Esophagus squamous epithelium (tissue), 4 donors: ENCODE measurements around the gene CPNE9.

Experiments
- CTCF ChIP-seq, 6 experiments: fragments of 450-650 bp in 4 of 6; fragments of 200-600 bp in 2 of 6; sonication (generic) in 2 of 6; IDR thresholded peaks; one replicate each; pipeline ENCODE4 v1.5.1; 2016 to 2019; ENCODE audit warnings: antibody characterized with exemption in 6 of 6, mild to moderate bottlenecking in 4 of 6, moderate library complexity in 4 of 6
- POLR2A ChIP-seq, 4 donors: fragments of 450-650 bp; IDR thresholded peaks; one replicate each; pipeline ENCODE4 v1.6.1; 2017; ENCODE audit warnings: antibody characterized with exemption in 4 of 4, mild to moderate bottlenecking in 4 of 4, moderate library complexity in 3 of 4

GRCh38 chr3:9660972-9661371 is 42.7 kb upstream of the CPNE9 start:
- TF ChIP-seq CTCF (IDR thresholded peaks at IDR 0.05) (no peak), POLR2A (IDR thresholded peaks at IDR 0.05) (no peak)
